HG03097 (cell line): ENCODE results near the gene TRAPPC10.

Experiments
- ATAC-seq: cut with Tn5 transposase; IDR thresholded peaks from one replicate; pipeline ENCODE4 v1.9.1; 2021; ENCODE audit not compliant: unreplicated experiment, low FRiP score

TRAPPC10 gene

GRCh38 chr21:44063151-44063912 is 51.2 kb downstream of the TRAPPC10 start:
- ATAC-seq: no peak

GRCh38 chr21:44064852-44065403 is 52.8 kb downstream of the TRAPPC10 start:
- no peak for ATAC-seq

GRCh38 chr21:44065428-44065827 is 53.3 kb downstream of the TRAPPC10 start:
- ATAC-seq: no peak

GRCh38 chr21:44066116-44066515 is 54.0 kb downstream of the TRAPPC10 start:
- no peak for ATAC-seq

GRCh38 chr21:44067011-44067839 is 55.1 kb downstream of the TRAPPC10 start:
- ATAC-seq: no peak

- ATAC-seq: no peak
Observed at GRCh38 chr21:44070391-44070790, 58.3 kb downstream of the TRAPPC10 start.

GRCh38 chr21:44071359-44072104 is 59.4 kb downstream of the TRAPPC10 start:
- no peak for ATAC-seq

- no peak for ATAC-seq
Observed at GRCh38 chr21:44072111-44072510, 60.0 kb downstream of the TRAPPC10 start.

- ATAC-seq: no peak
Observed at GRCh38 chr21:44074315-44074958, 62.3 kb downstream of the TRAPPC10 start.

- ATAC-seq: no peak
Observed at GRCh38 chr21:44076316-44076715, 64.2 kb downstream of the TRAPPC10 start.

- ATAC-seq: no peak
Observed at GRCh38 chr21:44078411-44078981, 66.4 kb downstream of the TRAPPC10 start.

GRCh38 chr21:44079446-44079845 is 67.3 kb downstream of the TRAPPC10 start:
- no peak for ATAC-seq

- ATAC-seq: no peak
Observed at GRCh38 chr21:44079846-44080245, 67.7 kb downstream of the TRAPPC10 start.

GRCh38 chr21:44082648-44083440 is 70.7 kb downstream of the TRAPPC10 start:
- ATAC-seq: no peak

GRCh38 chr21:44083631-44084291 is 71.7 kb downstream of the TRAPPC10 start:
- ATAC-seq: no peak

GRCh38 chr21:44084496-44085241 is 72.6 kb downstream of the TRAPPC10 start:
- no peak for ATAC-seq

- no peak for ATAC-seq
Observed at GRCh38 chr21:44085491-44086321, 73.6 kb downstream of the TRAPPC10 start.
